ENCODE measurements around the gene WSB2.

Gene WSB2

DNA sequence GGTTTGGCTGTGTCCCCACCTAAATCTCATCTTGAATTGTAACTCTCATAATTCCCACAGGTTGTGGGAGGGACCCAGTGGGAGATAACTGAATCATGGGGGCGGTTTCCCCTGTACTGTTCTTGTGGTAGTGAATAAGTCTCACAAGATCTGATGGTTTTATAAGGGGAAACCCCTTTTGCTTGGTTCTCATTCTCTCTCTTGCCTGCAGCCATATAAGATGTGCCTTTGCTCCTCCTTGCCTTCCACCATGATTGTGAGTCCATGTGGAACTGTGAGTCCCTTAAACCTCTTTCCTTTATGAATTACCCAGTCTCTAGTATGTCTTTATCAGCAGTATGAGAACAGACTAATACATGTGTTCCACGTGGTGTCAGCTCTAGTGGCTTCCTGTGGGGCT is 61.2 kb downstream of the WSB2 start:
- in situ Hi-C loops (cut with MboI; ENCODE audit: low sequenced_read_pairs), result loop anchor here (5.0 kb wide), 1 partner anchor 352 kb away; no protein-coding TSS in a partner anchor

GRCh38 chr12:117998719-117999118 is 62.3 kb downstream of the WSB2 start:
- in situ Hi-C loops (cut with MboI; ENCODE audit: low sequenced_read_pairs), result no loop called here

- in situ Hi-C loops (cut with MboI; ENCODE audit: low sequenced_read_pairs), result no loop called here
Observed at GRCh38 chr12:117994551-117995438, 66.2 kb downstream of the WSB2 start.

- in situ Hi-C loops (cut with MboI; ENCODE audit: low sequenced_read_pairs), result no loop called here
Observed at GRCh38 chr12:117986705-117987469, 74.1 kb downstream of the WSB2 start.

DNA sequence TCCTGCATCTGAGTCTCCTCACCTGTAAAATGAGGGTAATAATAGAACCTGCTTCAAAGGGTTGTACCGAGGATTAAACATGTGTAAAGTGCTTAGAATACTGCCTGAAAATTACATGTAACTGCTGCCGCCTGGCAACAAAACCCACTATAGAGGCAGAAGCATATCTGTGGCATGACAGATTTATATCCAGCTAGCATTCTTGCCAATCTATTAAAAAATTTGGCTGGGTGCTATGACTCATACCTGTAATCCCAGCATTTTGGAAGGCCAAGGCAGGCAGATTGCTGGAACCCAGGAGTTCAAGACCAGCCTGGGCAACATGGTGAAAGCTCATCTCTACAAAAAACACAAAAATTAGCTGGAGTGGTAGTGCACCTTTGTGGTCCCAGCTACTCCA is 75.8 kb downstream of the WSB2 start:
- in situ Hi-C loops (cut with MboI; ENCODE audit: low sequenced_read_pairs), result no loop called here

All from HL-60/S4 (cell line).